GM23338 (cell line): ENCODE measurements around the gene UBE2R2.

Experiments
- CREB1 ChIP-seq: fragments of 250-450 bp; sonication (Bioruptor Pico); IDR thresholded peaks from 2 replicates; pipeline ENCODE4 v1.5.0; 2020; ENCODE audit warnings: low read depth, mild to moderate bottlenecking, moderate library complexity
- EZH2 ChIP-seq: fragments of 200-600 bp; sonication (generic); IDR thresholded peaks from one replicate; pipeline ENCODE4 v1.8.0; 2017; ENCODE audit warnings: antibody characterized with exemption, mild to moderate bottlenecking, low read depth; ENCODE audit not compliant: unreplicated experiment
- REST ChIP-seq: IDR thresholded peaks from one replicate; pipeline ENCODE4 v1.6.1; 2018; ENCODE audit warnings: antibody characterized with exemption; ENCODE audit not compliant: unreplicated experiment
- ZNF331 ChIP-seq: fragments of 250-450 bp; sonication (Bioruptor Pico); IDR thresholded peaks from 2 replicates; pipeline ENCODE4 v1.5.0; 2020; ENCODE audit warnings: low read depth, mild to moderate bottlenecking, moderate library complexity
- TF ChIP-seq, protein P1 (sequence below), 2 experiments: fragments of 200-600 bp in 1 of 2; sonication (generic) in 1 of 2; conservative IDR thresholded peaks; 2 replicates each; pipeline versions ENCODE4 v1.5.1 to v1.6.1; 2016 to 2017; ENCODE audit warnings: antibody characterized with exemption in 2 of 2, low read depth in 2 of 2, mild to moderate bottlenecking in 2 of 2, moderate library complexity in 1 of 2

- no peak for TF ChIP-seq ZNF331 (CRISPR knock-in tag)
- no peak for TF ChIP-seq REST
- TF ChIP-seq, protein P1, sequence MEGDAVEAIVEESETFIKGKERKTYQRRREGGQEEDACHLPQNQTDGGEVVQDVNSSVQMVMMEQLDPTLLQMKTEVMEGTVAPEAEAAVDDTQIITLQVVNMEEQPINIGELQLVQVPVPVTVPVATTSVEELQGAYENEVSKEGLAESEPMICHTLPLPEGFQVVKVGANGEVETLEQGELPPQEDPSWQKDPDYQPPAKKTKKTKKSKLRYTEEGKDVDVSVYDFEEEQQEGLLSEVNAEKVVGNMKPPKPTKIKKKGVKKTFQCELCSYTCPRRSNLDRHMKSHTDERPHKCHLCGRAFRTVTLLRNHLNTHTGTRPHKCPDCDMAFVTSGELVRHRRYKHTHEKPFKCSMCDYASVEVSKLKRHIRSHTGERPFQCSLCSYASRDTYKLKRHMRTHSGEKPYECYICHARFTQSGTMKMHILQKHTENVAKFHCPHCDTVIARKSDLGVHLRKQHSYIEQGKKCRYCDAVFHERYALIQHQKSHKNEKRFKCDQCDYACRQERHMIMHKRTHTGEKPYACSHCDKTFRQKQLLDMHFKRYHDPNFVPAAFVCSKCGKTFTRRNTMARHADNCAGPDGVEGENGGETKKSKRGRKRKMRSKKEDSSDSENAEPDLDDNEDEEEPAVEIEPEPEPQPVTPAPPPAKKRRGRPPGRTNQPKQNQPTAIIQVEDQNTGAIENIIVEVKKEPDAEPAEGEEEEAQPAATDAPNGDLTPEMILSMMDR (conservative IDR thresholded peaks at IDR 0.05; ENCODE audit: low read depth in 2 of 2): no peak
- no peak for TF ChIP-seq EZH2
- no peak for TF ChIP-seq CREB1 (CRISPR knock-in tag)
Measured at GRCh38 chr9:33903157-33903780, 86.3 kb downstream of the UBE2R2 start.
